ENCODE data around the gene COL23A1. TPM values are rescaled to one million over a fixed set of nuclear protein-coding genes. Genes with fewer than 3 reads are reported as not detected.
A peak's percentile ranks its signal among the peaks of the same experiment; 100 is the strongest.

The COL23A1 gene
- total RNA-seq, 1 donor from 2014 or later: 0.96 TPM

DNA sequence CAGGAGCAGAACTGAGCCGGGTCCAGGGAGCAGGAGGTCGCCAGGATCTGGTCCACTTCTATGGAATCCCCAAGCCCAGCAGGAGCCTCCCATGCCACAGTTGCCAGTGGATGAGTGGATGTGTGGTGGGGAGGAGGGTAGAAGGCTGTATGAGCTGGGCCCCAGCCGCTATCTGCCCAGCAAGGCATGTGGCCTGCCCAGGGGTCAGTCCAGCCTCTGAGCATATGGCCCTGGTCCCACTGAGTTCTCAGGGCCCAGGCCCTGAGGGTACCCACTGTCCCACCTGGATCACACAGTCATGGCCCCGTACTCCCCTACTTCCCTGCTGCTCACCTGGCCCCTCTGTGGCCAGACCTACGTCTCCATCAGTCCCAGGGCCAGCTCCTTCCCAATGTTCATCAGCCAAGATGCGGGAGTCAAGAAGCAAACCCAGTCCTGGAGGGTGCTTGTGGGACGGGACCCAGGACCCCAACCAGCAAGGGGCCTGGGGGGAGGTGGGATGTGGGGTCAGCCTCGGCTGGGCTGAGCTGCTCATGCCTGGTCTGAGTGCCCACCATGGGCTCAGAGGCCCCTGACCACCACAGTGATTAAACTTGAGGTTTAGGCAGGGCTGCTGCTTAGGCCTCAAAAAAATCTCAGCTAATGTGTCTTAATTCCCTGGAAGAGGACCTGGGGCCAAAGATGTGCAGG lies 152.7 kb downstream of the COL23A1 start:
- no peak for DNase-seq (ENCODE audit: low spot score)

DNA sequence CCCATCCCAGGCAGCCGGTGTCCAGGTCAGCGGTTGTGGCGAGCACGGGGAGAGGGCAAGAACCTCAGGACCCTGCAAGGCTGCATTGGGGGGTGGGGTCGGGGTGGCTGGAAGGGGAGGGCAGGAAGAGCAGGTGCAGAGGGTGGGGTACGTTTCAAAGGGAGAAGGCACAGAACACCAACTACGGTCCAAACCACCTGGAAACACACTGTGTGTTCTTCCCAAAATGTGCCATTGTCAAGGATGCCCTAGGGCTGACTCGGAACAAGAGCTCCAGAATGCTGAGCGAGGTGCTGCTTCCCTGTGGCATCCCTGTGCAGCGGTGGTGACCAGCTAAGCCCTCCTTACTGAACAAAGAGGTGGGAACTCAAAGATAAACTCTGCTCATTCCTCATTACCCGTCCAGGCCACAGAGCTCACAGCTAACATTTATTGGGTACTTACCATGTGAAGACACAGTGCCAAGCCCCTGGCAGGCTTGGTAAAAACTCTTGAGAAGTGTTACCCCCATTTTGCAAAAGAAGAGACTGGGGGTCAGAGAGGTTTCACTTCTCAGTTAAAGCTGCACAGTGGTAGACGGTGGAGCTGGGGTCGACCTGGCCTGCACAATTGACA lies 153.8 kb downstream of the COL23A1 start:
- DNase-seq (ENCODE audit: low spot score): no peak

DNA sequence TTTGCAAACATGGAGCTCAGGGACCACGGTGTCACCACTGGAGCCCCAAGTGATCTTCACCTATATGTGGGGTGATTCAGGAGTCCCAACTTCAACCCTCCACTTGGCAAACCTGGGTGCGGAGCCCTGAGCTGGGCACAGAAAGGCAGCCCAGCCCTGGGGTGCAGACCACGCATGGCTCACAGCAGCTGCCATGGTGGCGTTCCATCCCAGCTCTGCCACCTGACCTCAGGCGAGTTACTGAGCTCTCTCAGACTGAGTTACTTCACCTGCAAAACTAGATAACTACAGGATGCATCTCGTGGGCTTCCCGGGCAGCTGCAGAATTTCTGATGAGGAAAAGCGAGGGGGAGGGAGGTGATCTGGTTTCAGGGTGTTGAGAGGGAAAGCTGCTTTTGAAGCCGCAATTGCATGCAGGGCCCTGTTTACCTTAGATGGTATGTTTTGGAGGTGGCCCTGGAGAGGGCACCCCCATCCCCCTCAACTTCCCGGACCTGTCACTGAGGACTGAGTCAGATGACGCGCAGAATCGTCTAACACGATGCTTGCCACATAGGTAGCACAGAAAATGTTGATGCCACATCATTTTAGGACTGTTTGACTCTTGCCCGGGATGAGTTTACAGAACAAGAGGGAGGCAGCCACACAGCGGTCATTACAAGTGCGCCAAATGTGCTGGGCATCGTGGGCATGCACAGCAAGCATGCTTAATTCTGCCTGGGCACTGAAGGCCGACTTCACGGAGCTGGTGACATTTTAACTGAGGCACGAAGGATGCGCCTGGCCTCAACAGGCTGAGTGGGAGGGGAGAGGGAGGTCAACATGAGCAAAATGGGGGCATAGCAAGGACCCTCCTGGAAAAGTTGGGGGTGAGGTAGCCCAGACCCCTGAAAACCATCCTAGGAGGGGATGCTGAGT lies 154.6 kb downstream of the COL23A1 start:
- DNase-seq (ENCODE audit: low spot score): no peak

DNA sequence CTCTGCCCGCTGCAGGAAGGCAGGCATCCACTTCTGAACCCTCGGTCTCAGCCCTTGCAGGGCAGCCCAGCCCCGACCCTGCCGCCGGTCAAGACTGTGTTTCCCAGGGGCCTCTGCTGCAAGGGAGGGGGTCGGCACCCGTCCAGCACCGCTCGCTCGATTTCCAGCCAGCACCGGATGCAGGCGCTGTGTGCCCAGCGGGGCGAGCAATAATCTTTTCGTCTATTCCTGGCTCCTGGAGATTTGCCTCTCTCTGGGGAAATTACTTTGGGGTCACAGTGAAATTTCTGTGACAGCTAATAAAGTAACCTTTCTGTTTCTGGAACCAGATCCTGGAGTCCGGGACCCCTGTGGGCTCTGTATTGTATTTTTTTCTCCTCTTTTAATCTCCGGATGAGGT lies 155.3 kb downstream of the COL23A1 start:
- DNase-seq (ENCODE audit: low spot score): peak; percentile 57

DNA sequence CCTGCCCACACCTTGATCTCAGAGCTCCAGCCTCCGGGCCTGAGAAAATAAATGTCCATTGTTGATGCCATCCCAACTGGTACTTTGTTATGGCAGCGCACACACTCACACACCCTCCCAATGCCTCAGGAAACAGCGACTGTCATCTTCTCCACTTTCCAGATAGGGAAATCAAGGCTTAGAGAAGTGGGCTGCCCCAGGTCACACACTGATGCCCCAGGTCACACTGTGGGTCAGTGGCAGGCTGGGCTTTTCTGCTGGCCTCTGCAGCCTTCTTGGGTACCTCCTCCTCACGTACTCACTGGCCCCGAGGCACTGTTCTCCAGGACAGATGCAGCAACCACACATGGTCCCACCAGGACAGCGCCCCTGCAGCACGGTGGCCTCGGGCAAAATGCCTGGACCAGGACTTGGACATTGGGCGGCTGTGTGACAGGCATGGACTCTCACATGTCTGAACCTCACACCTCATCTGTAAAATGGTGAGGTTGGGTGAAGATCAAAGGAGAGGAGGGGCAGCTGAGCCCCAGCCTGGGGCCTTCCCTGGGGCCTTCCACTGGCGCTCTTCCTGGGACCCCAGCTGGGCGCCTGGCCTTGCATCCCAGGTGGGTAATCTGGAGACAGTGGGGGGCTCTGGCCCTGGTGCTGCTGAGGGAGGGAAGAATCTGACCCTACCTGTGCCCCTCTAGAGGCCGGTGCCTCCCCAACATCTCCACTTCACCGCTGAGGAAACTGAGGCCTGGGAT lies 156.0 kb downstream of the COL23A1 start:
- no peak for DNase-seq (ENCODE audit: low spot score)

DNA sequence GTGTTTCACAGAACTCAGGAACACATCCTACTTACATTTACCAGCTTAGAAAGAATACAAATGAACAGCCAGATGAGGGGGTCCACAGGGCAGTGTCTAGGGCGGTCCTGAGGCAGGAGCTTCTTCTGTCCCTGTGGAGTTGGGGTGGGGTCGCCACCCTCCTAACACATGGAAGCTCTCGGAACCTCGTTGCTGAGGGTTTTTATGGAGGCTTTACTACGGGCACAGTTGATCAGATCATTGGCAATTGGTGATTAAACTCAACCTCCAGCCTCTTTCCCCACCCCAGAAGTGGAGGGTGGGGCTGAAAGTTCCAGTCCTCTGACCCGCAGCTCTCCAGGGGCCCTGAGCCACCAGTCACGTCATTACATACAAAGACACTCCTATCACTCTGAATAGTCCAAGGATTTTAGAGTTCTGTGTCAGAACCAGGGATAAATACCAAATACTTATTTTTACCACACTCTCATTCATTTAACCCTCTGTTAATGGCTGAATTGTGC lies 156.9 kb downstream of the COL23A1 start:
- no peak for DNase-seq (ENCODE audit: low spot score)

DNA sequence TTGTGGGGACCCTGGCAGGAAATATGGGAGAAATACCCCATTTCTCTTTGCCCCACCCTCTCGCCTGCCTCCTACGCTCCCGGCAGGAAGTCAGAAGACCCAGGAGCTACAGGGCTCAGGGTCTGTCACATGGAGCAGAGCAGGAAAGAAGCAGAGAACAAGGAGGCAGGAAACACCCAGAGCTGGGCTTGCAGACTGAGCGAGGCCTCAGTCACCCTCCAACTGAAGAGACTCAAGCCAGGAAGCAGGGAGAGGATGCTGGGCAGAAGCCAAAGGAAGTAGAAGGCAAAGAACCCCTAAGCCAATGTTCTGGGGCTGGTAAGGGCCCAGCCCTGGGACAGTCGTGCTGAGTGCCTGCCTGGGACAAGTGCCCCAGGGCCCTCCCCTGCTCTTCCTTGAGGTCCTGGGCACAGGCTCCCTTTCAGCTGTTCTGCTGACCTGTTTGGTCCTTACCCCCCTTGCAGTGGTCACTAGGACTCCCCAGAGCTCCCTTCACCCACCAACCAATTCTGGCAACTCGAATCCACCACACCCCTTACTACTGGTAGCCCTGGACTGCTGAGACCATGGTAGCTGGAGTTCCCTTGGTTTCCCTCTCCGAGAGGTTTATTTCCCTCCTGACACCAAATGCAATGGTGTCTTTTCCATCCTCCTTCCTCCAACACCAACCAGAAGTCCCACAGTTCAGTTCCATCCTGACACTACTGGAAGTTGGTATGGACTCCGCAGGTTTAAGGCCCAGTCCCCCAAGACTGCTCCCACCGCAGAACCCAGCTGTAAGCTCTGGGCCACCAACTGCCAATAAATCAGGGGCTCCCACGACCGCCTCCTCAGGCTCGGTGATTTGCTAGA lies 157.5 kb downstream of the COL23A1 start:
- DNase-seq (ENCODE audit: low spot score): no peak

DNA sequence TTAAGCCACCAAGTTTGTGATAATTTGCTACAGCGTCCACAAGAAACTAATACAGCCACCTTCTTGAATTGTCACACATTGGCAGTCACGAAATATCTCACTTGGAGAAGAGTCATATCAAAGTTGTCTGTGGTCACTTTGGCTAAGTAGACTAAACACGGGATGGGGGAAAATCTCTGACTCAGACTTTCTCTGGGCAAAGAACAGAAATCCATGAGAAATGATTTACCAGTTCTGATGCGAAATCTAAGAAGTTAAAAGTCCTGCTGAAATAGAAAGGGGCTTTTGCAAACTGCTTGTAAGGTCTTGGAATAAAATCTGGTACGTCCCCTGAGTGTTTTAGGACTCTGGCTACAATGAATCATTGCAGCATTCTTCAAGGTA lies 158.4 kb downstream of the COL23A1 start:
- DNase-seq (ENCODE audit: low spot score): no peak

DNA sequence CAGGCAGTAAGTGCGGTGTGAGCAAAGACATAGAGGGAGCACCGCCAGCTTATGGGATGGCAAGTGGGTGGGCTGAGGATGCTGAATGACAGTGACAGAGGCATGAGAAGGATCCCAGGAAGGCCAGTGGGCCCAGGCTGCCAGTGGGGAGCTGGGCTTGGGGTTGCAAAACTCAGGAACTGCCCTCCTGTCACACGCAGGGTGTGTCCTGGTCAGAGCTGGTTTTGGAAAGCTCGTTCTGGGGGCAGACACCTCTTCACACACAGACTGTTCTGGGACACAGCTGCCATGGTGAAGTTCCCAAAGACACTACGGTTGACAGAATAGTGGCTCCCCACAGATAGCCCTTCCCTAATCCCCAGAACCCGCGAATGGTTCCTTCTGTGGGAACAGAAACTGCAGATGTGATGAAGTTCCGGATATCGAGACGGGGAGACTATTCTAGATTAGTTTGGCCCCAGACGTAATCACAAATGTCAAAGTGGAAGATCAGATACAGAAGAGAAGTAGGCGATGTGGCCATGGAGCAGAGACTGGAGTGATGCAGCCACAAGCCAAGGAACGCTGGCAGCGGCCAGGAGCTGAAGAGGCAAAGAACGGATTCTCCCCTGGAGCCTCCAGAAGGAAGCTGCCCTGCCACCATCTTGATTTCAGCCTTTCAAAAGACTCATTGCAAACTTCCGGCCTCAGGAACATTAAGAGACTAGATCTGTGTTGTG lies 159.0 kb downstream of the COL23A1 start:
- no peak for DNase-seq (ENCODE audit: low spot score)

DNA sequence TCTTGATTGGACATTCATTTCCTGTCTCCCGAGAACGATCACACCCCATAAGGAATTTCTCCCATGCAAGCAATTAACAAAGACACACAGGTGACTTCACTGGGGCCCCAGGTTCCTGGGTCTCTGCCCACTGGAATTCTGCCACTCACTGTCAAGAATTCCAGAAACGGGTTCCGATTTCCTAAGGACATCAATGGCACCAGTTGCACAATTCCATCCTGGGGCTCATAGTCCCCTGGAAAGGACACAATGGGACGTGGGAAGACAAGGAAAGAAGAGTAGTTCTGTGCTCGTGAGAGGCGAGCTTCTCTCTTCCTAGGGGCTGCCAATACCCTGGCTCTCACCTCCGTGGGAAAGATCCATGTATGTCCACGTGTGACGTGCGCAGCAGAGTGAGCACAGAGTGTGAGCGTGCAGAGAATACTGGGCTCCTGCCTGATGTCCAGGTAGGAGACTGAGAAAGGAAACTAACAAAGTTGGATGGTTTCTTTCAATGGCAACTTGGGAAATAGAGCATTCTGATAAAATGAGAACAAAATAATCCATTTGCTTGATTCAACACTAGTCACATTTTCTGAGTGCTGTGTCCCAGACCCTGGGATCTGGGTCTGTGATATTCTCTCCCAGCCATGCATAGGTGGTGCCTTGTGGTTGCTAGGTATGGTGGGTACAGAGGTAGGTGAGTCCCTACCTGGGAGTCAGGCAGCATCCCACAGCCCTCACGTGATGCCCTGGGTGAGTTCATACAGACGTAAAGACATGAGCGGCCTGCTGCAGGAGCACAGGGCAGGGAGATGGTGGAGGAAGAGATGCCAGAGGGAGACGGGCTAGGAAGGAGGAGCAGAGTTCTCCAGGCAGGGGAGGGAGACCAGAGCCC lies 159.8 kb downstream of the COL23A1 start:
- DNase-seq (ENCODE audit: low spot score): no peak

DNA sequence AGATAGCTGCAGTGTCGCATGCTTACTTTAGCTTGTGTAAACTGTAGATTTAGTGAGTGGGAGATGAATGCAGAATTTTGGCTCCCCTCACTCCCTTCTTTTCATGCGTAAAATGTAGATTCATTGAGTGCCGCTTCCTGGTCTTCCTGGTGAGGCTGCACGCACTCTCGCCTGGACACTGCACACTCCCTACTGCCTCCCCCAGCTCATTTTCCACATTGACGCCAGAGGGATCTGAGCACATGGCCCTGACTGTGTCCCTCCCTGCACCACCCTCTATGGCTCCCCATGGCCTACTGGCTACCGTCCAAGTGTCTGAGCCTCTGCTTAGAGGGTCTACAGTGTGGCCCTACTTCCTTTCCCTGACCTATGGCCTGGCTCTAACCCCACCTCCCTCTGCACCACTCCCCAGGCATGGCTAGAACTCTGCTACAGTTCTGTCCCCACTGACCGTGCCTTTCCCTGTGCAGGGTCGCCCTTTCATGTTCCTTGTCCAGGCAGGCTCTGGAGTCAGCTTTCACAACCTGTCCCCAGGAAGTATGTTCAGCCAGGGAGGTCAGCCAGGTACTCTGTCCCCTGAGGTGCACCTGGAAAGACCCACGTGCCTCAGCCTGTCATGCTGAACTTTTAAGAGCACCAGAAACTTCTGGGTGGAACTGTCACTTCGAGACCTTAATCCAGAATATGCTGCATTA lies 160.6 kb downstream of the COL23A1 start:
- DNase-seq (ENCODE audit: low spot score): no peak

DNA sequence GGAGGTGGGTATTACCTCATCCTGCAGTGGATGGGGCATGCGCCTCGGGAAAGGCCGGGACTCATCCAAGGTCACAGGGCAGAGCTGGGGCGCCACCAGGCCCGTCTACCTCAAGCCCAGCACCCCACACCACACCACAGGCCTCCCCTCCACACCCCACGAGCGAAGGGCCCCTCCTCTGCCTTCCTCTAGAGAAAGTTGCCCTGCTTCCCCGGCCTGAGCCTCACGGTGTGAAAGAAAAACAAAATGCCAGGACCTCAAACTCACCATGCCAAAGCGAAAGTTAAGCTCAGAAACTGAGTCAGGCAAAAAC lies 161.1 kb downstream of the COL23A1 start:
- no peak for DNase-seq (ENCODE audit: low spot score)

DNA sequence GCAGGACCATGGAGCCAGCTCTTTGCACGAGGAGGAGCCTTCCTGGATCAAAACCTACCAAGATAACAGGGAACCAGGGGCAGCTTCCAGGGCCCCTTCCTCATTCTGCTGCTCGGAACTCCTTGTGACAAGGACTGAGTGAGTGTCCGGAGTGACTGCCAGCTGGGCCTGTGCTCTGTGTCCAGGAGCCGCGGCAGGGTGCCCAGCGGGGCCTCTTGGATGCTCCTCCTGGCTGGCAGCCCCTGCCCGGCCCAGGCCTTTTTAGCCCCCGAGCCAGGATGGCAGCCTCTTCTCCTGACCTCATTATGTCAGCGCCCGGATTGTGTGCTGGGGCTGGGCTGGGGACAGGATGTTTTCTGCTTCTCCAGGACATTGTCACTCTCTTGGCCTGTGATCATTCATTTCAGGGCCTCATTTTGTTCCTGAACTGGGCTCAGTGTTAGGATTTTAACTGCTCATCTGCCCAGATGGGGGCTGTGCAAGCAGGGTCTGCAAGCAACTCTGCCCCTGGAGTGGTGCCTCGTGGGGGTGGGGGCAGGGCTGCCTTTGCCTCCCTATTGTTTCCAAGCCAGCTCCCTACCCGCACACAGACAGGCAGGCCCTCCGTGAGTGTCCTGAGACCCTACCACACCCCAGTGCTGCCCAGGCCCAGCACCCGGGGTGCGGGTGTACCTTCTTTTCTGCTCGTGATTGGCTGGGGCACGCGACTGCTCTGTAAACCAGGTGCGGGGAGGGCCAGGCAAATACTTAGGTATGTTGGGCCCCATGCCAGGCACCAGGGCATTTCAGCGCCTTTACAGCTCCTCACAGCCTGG lies 161.6 kb downstream of the COL23A1 start:
- no peak for DNase-seq (ENCODE audit: low spot score)

DNA sequence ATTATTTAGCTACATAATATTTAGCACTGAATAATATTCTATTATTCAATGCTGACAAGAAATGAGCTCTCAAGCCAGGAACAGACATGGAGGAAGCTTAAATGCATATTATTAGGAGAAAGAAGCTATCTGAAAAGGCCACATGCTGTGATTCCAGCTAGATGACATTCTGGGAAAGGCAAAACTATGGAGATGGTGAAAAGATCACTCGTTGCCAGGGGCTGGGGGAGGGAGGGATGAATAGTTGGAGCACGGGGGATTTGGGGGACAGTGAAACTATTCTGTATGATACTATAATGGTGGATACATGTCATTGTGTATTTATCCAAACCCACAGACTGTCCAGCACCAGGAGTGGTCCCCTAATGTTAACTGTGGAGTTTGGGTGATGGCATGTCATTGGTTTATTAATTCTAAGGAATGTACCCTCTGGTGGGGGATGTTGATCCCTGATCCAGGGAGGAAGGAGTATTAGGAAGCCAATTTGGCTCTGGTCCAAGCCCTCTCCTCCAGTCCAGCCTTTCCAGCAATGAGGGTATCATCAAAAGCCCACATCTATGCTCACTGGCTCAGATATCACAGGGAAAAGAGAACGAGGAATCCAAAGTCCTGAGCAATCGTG lies 162.5 kb downstream of the COL23A1 start:
- no peak for DNase-seq (ENCODE audit: low spot score)

DNA sequence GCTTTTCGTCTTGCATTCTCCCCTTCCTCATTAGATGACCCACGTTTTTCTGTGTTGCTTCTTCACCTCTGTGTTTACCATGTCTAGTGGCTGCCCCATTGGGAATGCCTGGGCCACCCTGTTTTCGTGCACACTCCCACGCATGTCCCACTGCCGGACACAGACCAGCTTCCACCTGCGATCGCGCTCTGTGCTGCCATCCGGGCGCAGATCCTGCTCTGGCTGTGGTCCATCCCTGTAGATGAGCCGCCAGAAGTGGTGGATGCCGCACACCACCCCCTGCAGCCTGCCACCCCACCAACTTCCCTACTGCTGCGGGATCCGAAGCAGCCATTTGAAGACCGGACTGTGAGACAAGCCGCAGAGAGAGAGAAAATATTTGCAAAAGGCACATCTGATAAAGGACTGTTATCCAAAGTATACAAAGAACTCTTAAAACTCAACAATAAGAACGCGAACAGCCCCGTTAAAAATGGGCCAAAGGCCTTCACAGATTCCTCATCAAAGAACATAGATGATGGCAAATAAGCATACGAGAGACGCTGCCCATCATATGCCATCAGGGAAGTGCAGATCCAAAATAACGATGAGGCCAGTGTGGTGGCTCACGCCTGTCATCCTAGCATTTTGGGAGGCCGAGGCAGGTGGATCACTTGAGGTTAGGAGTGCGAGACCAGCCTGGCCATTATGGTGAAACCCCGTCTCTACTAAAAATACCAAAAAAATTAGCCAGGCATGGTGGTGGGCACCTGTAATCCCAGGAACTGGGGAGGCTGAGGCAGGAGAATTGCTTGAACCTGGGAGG lies 163.7 kb downstream of the COL23A1 start:
- no peak for DNase-seq (ENCODE audit: low spot score)

DNA sequence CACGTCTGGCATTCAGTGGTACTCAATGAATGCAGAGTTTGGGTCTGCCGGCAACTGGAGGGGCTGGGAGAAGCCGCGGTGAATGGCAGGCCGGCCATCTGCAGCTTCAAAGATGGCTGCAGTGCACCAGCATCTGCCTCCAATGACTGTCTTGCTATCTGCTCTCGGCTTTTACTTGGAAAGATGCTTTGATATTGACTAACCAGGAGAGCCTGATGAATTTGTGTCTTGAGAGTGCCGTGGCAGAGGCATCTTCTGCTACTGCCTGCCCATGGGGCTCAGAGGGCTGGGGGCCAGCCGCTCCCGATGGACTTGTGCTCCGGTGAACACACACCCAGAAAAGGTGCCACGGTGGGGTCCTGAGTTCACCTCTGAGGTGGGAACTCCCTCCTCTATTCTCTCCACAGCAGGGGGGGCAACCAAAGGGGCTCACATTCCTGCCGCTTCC lies 164.5 kb downstream of the COL23A1 start:
- DNase-seq (ENCODE audit: low spot score): no peak

Data from umbilical cord (tissue), 2 donors.